HG03280 (cell line): ENCODE results near the gene HIC1.

Experiments
- ATAC-seq: cut with Tn5 transposase; IDR thresholded peaks from one replicate; pipeline ENCODE4 v1.9.1; 2021; ENCODE audit warnings: mild to moderate bottlenecking, moderate library complexity; ENCODE audit not compliant: unreplicated experiment

HIC1 gene

GRCh38 chr17:2024572-2025219, 30.2 kb upstream of the HIC1 start:
- no peak for ATAC-seq

- no peak for ATAC-seq
These were observed 29.7 kb upstream of the HIC1 start, which contains the start of gene RTN4RL1 for GRCh38 chr17:2025220-2025621. RTN4RL1 (minus strand) TSS chr17:2025334; CDS start chr17:2024865, 469 bp downstream.

- ATAC-seq = no peak
These were observed 29.1 kb upstream of the HIC1 start for GRCh38 chr17:2025622-2026309.

GRCh38 chr17:2027528-2028233, 27.2 kb upstream of the HIC1 start:
- ATAC-seq = no peak

- ATAC-seq = no peak
These were observed 26.7 kb upstream of the HIC1 start for GRCh38 chr17:2028234-2028614.

GRCh38 chr17:2028737-2029136, 26.2 kb upstream of the HIC1 start:
- ATAC-seq = no peak

GRCh38 chr17:2029911-2030778, 24.8 kb upstream of the HIC1 start, which contains the start of gene DPH1:
DPH1 (plus strand) TSS chr17:2030153; CDS start chr17:2030170, 17 bp downstream.
- peak; percentile 78 for ATAC-seq

GRCh38 chr17:2030779-2031163, 24.1 kb upstream of the HIC1 start:
- ATAC-seq = no peak

- no peak for ATAC-seq
These were observed 21.8 kb upstream of the HIC1 start for GRCh38 chr17:2033153-2033552.

- no peak for ATAC-seq
These were observed 20.7 kb upstream of the HIC1 start for GRCh38 chr17:2034157-2034556.

- no peak for ATAC-seq
These were observed 19.9 kb upstream of the HIC1 start for GRCh38 chr17:2034806-2035540.

GRCh38 chr17:2035541-2036488, 19.1 kb upstream of the HIC1 start:
- ATAC-seq = no peak

- ATAC-seq = no peak
These were observed 17.7 kb upstream of the HIC1 start for GRCh38 chr17:2037155-2037554.

- no peak for ATAC-seq
These were observed 14.6 kb upstream of the HIC1 start for GRCh38 chr17:2040219-2040827.

GRCh38 chr17:2040942-2041560, 13.9 kb upstream of the HIC1 start:
- ATAC-seq = no peak

- ATAC-seq = peak; percentile 91
These were observed 13.1 kb upstream of the HIC1 start, which contains the start of gene OVCA2 for GRCh38 chr17:2041561-2042389. OVCA2 (plus strand) TSS chr17:2042022; CDS start chr17:2042048, 26 bp downstream.

GRCh38 chr17:2042390-2042847, 12.5 kb upstream of the HIC1 start:
- ATAC-seq = no peak
